Activated T-cell treated with anti-CD3 and anti-CD28 coated beads, Interleukin-2, amount 50 U/mL, for 4 hours (primary cell): Measurements from ENCODE around the gene PITX2. TPM values are rescaled to one million over a fixed set of nuclear protein-coding genes. Genes with fewer than 3 reads are reported as not detected.
A peak's percentile ranks its signal among the peaks of the same experiment; 100 is the strongest.

Experiments
- ATAC-seq, 2 donors: fragments of 200-7000 bp; cut with Tn5 transposase; one replicate each; pipeline ENCODE4 v1.10.0; 2021
- DNase-seq: peaks from one replicate; pipeline ENCODE4 v3.0.0-alpha.2; 2020
- H3K27me3 Mint-ChIP-seq: one replicate; pipeline ENCODE4 v1.8.0; 2021; ENCODE audit warnings: low read depth, mixed read lengths
- H3K36me3 Mint-ChIP-seq: one replicate; pipeline ENCODE4 v1.8.0; 2022; ENCODE audit warnings: mixed read lengths; ENCODE audit not compliant: insufficient read depth
- H3K4me1 Mint-ChIP-seq: one replicate; pipeline ENCODE4 v1.8.0; 2021; ENCODE audit warnings: low read depth, mixed read lengths
- H3K4me3 Mint-ChIP-seq: one replicate; pipeline ENCODE4 v1.8.0; 2021; ENCODE audit warnings: mild to moderate bottlenecking, moderate library complexity, mixed read lengths
- H3K9me3 Mint-ChIP-seq: one replicate; pipeline ENCODE4 v1.8.0; 2021; ENCODE audit warnings: mixed read lengths
- total RNA-seq, 3 donors: library from RNA; stranded (reverse); gene quantifications; one replicate each; pipeline ENCODE4 v1.2.1, GENCODE V29; 2021

Gene PITX2
- not detected for total RNA-seq

GRCh38 chr4:110622841-110623717 lies at the start of gene PITX2:
Gene PITX2 (minus strand): TSS chr4:110623077. CDS start chr4:110622460, 617 bp downstream.
- Mint-ChIP-seq H3K27me3 (peaks cover 96% of the 10 kb centered on the region), H3K36me3 (no peaks in the 10 kb centered on the region), H3K9me3 (peaks cover 5% of the 10 kb centered on the region), H3K4me1 (peaks cover 17% of the 10 kb centered on the region), H3K4me3 (peak within 1 kb of the TSS; percentile 60)
- ATAC-seq: peak; percentile 68 to 75
- DNase-seq: no peak

GRCh38 chr4:110671679-110672078 lies 48.8 kb upstream of the PITX2 start:
- ATAC-seq (no peak), DNase-seq (no peak)
- Mint-ChIP-seq H3K4me1 (no peaks in the 10 kb centered on the region), H3K36me3 (no peaks in the 10 kb centered on the region), H3K9me3 (no peaks in the 10 kb centered on the region), H3K4me3 (no peak overlapping the region), H3K27me3 (peaks cover 4% of the 10 kb centered on the region)

- DNase-seq: no peak
- Mint-ChIP-seq H3K4me1 (no peaks in the 10 kb centered on the region), H3K9me3 (no peaks in the 10 kb centered on the region), H3K27me3 (peaks cover 4% of the 10 kb centered on the region), H3K36me3 (no peaks in the 10 kb centered on the region), H3K4me3 (no peak overlapping the region)
- ATAC-seq: no peak
Measured at GRCh38 chr4:110669663-110670062, 46.8 kb upstream of the PITX2 start.

GRCh38 chr4:110668463-110669235 lies 45.8 kb upstream of the PITX2 start:
- Mint-ChIP-seq H3K4me1 (no peaks in the 10 kb centered on the region), H3K4me3 (no peak overlapping the region), H3K9me3 (no peaks in the 10 kb centered on the region), H3K36me3 (no peaks in the 10 kb centered on the region), H3K27me3 (peaks cover 6% of the 10 kb centered on the region)
- DNase-seq: no peak
- ATAC-seq: no peak

GRCh38 chr4:110667670-110668069 lies 44.8 kb upstream of the PITX2 start:
- H3K27me3 Mint-ChIP-seq: peaks cover 6% of the 10 kb centered on the region
- no peaks in the 10 kb centered on the region for H3K4me1 Mint-ChIP-seq
- no peak for DNase-seq
- no peaks in the 10 kb centered on the region for H3K9me3 Mint-ChIP-seq
- no peaks in the 10 kb centered on the region for H3K36me3 Mint-ChIP-seq
- H3K4me3 Mint-ChIP-seq: no peak overlapping the region
- ATAC-seq: no peak

GRCh38 chr4:110666030-110666429 lies 43.2 kb upstream of the PITX2 start:
- Mint-ChIP-seq H3K36me3 (no peaks in the 10 kb centered on the region), H3K4me1 (no peaks in the 10 kb centered on the region), H3K4me3 (no peak overlapping the region), H3K27me3 (peaks cover 6% of the 10 kb centered on the region), H3K9me3 (no peaks in the 10 kb centered on the region)
- ATAC-seq (no peak), DNase-seq (no peak)

GRCh38 chr4:110663738-110664444 lies 41.0 kb upstream of the PITX2 start:
- H3K4me3 Mint-ChIP-seq: no peak overlapping the region
- no peaks in the 10 kb centered on the region for H3K9me3 Mint-ChIP-seq
- no peaks in the 10 kb centered on the region for H3K4me1 Mint-ChIP-seq
- no peaks in the 10 kb centered on the region for H3K36me3 Mint-ChIP-seq
- peaks cover 9% of the 10 kb centered on the region for H3K27me3 Mint-ChIP-seq
- no peak for ATAC-seq
- no peak for DNase-seq

- Mint-ChIP-seq H3K36me3 (no peaks in the 10 kb centered on the region), H3K4me3 (no peak overlapping the region), H3K4me1 (no peaks in the 10 kb centered on the region), H3K27me3 (peaks cover 12% of the 10 kb centered on the region), H3K9me3 (no peaks in the 10 kb centered on the region)
- DNase-seq: no peak
- ATAC-seq: no peak
Measured at GRCh38 chr4:110663206-110663605, 40.3 kb upstream of the PITX2 start.

GRCh38 chr4:110660755-110661154 lies 37.9 kb upstream of the PITX2 start:
- no peaks in the 10 kb centered on the region for H3K36me3 Mint-ChIP-seq
- H3K4me1 Mint-ChIP-seq: no peaks in the 10 kb centered on the region
- ATAC-seq (no peak), DNase-seq (no peak)
- H3K27me3 Mint-ChIP-seq: peaks cover 12% of the 10 kb centered on the region
- no peaks in the 10 kb centered on the region for H3K9me3 Mint-ChIP-seq
- H3K4me3 Mint-ChIP-seq: no peak overlapping the region

- H3K9me3 Mint-ChIP-seq: no peaks in the 10 kb centered on the region
- H3K4me1 Mint-ChIP-seq: no peaks in the 10 kb centered on the region
Measured at GRCh38 chr4:110654254-110654635, 31.4 kb upstream of the PITX2 start.

GRCh38 chr4:110653321-110654253 lies 30.7 kb upstream of the PITX2 start:
- H3K27me3 Mint-ChIP-seq: peaks cover 3% of the 10 kb centered on the region
- no peaks in the 10 kb centered on the region for H3K4me1 Mint-ChIP-seq
- ATAC-seq: no peak
- no peak for DNase-seq
- H3K4me3 Mint-ChIP-seq: no peak overlapping the region
- H3K36me3 Mint-ChIP-seq: no peaks in the 10 kb centered on the region
- H3K9me3 Mint-ChIP-seq: no peaks in the 10 kb centered on the region

More at GRCh38 chr4:110654254-110654635, 31.4 kb upstream of the PITX2 start:
- H3K27me3 Mint-ChIP-seq: peaks cover 8% of the 10 kb centered on the region
- ATAC-seq: no peak
- H3K4me3 Mint-ChIP-seq: no peak overlapping the region
- DNase-seq: no peak
- H3K36me3 Mint-ChIP-seq: no peaks in the 10 kb centered on the region

GRCh38 chr4:110644008-110644407 lies 21.1 kb upstream of the PITX2 start:
- Mint-ChIP-seq H3K4me1 (no peaks in the 10 kb centered on the region), H3K27me3 (peaks cover 56% of the 10 kb centered on the region), H3K9me3 (no peaks in the 10 kb centered on the region), H3K4me3 (no peak overlapping the region), H3K36me3 (no peaks in the 10 kb centered on the region)
- no peak for DNase-seq
- ATAC-seq: no peak

GRCh38 chr4:110643096-110643495 lies 20.2 kb upstream of the PITX2 start:
- no peak for ATAC-seq
- no peak for DNase-seq
- no peaks in the 10 kb centered on the region for H3K36me3 Mint-ChIP-seq
- H3K27me3 Mint-ChIP-seq: peaks cover 66% of the 10 kb centered on the region
- H3K4me3 Mint-ChIP-seq: no peak overlapping the region
- H3K4me1 Mint-ChIP-seq: no peaks in the 10 kb centered on the region
- H3K9me3 Mint-ChIP-seq: no peaks in the 10 kb centered on the region
